WI38 (cell line): ENCODE results near the gene DCST2.
A peak's percentile ranks its signal among the peaks of the same experiment; 100 is the strongest.

Experiments used
- H3K4me3 ChIP-seq: 2 replicates; pipeline ENCODE4 v1.5.1; 2011; ENCODE audit warnings: low read depth, mild to moderate bottlenecking, control low read depth, low read length
- CTCF ChIP-seq: IDR thresholded peaks from 2 replicates; pipeline ENCODE4 v1.5.1; 2012; ENCODE audit warnings: low read depth, mild to moderate bottlenecking, control low read depth, low read length

DCST2 gene

GRCh38 chr1:155052439-155053395 is 19.1 kb upstream of the DCST2 start:
- TF ChIP-seq CTCF, result peak; percentile 36; the same call in 1 of the 2 replicates
- peak overlapping the region; percentile 77 for H3K4me3 ChIP-seq

- TF ChIP-seq CTCF, result no peak
- H3K4me3 ChIP-seq, result peak overlapping the region; percentile 77
Measured at GRCh38 chr1:155051777-155052398, 18.3 kb upstream of the DCST2 start.

- no peak for TF ChIP-seq CTCF
- peak overlapping the region; percentile 77 for H3K4me3 ChIP-seq
Measured at GRCh38 chr1:155051342-155051776, 17.8 kb upstream of the DCST2 start.

- peak; percentile 90 for TF ChIP-seq CTCF
- peak within 1 kb of the TSS; percentile 77 for H3K4me3 ChIP-seq
Measured at GRCh38 chr1:155050560-155051341, 17.2 kb upstream of the DCST2 start, which contains the start of gene ADAM15. Gene ADAM15 (plus strand): TSS chr1:155051316. CDS start chr1:155051387, 71 bp downstream.

- TF ChIP-seq CTCF, result no peak
- peak overlapping the region; percentile 77 for H3K4me3 ChIP-seq
Measured at GRCh38 chr1:155049651-155050559, 16.3 kb upstream of the DCST2 start.
